Suprapubic skin (tissue), 3 donors: ENCODE results near the gene ZNF608.

Experiments
- EP300 ChIP-seq: sonication (generic); formaldehyde crosslinking; IDR thresholded peaks from one replicate; pipeline ENCODE4 v1.6.1; 2017; ENCODE audit warnings: antibody characterized with exemption
- POLR2A ChIP-seq, 2 donors: fragments of 450-650 bp; IDR thresholded peaks; one replicate each; pipeline ENCODE4 v1.6.1; 2017; ENCODE audit warnings: antibody characterized with exemption in 2 of 2, mild to moderate bottlenecking in 2 of 2, moderate library complexity in 2 of 2
- TF ChIP-seq, protein P1 (sequence below), 2 donors: fragments of 200-600 bp in 1 of 2; fragments of 450-650 bp in 1 of 2; sonication (generic) in 1 of 2; IDR thresholded peaks; one replicate each; pipeline ENCODE4 v1.5.1; 2016 to 2019; ENCODE audit warnings: antibody characterized with exemption in 2 of 2, mild to moderate bottlenecking in 1 of 2, moderate library complexity in 1 of 2

- TF ChIP-seq, protein P1, sequence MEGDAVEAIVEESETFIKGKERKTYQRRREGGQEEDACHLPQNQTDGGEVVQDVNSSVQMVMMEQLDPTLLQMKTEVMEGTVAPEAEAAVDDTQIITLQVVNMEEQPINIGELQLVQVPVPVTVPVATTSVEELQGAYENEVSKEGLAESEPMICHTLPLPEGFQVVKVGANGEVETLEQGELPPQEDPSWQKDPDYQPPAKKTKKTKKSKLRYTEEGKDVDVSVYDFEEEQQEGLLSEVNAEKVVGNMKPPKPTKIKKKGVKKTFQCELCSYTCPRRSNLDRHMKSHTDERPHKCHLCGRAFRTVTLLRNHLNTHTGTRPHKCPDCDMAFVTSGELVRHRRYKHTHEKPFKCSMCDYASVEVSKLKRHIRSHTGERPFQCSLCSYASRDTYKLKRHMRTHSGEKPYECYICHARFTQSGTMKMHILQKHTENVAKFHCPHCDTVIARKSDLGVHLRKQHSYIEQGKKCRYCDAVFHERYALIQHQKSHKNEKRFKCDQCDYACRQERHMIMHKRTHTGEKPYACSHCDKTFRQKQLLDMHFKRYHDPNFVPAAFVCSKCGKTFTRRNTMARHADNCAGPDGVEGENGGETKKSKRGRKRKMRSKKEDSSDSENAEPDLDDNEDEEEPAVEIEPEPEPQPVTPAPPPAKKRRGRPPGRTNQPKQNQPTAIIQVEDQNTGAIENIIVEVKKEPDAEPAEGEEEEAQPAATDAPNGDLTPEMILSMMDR (IDR thresholded peaks at IDR 0.05) = no peak
- TF ChIP-seq EP300 (no peak), POLR2A (IDR thresholded peaks at IDR 0.05) (no peak)
Observed at GRCh38 chr5:124761010-124761409, 14.6 kb upstream of the ZNF608 start.
